ENCODE measurements around the gene GOLPH3.

Gene GOLPH3

DNA sequence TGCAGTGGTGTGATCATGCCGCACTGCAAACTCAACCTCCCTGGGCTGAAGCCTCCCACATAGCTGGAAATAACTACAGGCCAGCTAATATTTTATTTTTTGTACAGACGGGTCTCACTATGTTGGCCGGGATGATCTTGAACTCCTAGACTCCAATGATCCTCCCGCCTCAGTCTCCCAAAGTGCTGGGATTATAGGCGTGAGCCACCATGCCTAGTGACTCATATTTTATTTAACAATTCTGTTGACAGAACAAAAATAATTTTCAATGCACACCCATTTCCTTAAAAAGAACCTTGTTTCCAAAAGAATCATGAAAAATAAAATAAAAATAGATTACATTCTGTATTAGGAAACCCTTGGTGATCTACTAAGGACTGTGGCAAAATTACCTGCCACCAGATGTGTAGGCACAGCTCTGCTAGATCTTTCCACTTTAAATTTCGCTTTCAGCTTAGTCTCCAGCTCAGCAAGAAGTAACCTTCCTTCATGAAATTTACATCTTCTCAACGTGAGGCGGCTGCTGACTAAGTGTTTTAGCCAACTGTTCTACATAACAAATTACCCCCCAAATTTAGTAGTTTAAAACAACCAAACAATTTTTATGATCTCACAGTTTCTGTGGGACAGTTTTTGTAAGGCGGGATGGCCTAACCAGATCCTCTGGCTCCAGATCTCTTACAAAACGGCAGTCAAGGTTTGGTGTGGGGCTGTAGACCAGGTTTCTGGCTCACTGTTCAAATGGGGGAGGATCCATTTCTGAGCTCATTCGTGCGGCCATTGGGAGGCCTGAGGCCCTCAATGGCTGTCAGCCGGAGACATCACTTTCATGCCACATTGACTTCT lies 32.6 kb upstream of the GOLPH3 start:
- TF ChIP-seq, protein P1, sequence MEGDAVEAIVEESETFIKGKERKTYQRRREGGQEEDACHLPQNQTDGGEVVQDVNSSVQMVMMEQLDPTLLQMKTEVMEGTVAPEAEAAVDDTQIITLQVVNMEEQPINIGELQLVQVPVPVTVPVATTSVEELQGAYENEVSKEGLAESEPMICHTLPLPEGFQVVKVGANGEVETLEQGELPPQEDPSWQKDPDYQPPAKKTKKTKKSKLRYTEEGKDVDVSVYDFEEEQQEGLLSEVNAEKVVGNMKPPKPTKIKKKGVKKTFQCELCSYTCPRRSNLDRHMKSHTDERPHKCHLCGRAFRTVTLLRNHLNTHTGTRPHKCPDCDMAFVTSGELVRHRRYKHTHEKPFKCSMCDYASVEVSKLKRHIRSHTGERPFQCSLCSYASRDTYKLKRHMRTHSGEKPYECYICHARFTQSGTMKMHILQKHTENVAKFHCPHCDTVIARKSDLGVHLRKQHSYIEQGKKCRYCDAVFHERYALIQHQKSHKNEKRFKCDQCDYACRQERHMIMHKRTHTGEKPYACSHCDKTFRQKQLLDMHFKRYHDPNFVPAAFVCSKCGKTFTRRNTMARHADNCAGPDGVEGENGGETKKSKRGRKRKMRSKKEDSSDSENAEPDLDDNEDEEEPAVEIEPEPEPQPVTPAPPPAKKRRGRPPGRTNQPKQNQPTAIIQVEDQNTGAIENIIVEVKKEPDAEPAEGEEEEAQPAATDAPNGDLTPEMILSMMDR (IDR thresholded peaks at IDR 0.05; ENCODE audit: extremely low read depth, insufficient read depth, missing control alignments), result no peak
- in situ Hi-C loops (cut with MboI; ENCODE audit: low pct_unique_long_range_greater_than_20kb, low sequenced_read_pairs, unreplicated experiment), result no loop called here
- DNase-seq (ENCODE audit: low spot score), result peak; percentile 34

DNA sequence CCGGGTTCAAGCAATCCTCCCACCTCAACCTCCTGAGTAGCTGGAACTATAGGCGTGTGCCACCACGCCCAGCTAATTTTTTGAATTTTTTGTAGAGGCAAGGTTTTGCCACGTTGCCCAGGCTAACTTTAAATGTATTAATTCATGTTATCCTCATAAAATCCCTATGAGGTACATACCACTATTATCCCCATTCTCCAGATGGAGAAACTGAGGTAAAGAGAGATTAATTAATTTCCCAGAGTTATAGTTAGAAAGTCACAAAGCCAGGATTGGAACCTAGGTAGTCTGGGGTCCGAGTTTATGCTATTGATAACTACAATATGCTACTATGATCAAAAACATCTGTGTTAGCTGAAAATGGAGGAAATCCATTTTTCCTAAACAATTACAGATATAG lies 31.9 kb upstream of the GOLPH3 start:
- DNase-seq (ENCODE audit: low spot score), result no peak
- TF ChIP-seq, protein P1 (IDR thresholded peaks at IDR 0.05; ENCODE audit: extremely low read depth, insufficient read depth, missing control alignments), result no peak
- in situ Hi-C loops (cut with MboI; ENCODE audit: low pct_unique_long_range_greater_than_20kb, low sequenced_read_pairs, unreplicated experiment), result no loop called here

DNA sequence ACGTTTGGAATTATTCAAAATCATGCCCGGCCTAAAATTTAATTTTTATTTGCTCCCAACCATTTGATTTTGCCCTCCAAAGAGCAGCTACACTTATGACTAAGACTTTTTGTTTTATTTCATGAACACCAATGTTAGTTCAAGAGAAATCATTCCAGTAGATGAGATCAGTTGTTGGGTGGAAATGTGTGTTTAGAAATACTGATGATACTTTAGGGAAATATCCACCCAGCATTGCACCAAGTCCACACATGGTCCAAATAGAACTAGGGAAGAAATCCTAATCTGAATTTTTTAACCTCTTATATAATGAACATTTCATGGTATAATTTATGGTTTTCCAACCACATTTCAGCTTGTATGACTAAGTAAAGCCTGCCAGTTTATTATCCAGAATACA lies 28.3 kb upstream of the GOLPH3 start:
- DNase-seq (ENCODE audit: low spot score), result no peak
- TF ChIP-seq, protein P1 (IDR thresholded peaks at IDR 0.05; ENCODE audit: extremely low read depth, insufficient read depth, missing control alignments), result no peak
- in situ Hi-C loops (cut with MboI; ENCODE audit: low pct_unique_long_range_greater_than_20kb, low sequenced_read_pairs, unreplicated experiment), result no loop called here

DNA sequence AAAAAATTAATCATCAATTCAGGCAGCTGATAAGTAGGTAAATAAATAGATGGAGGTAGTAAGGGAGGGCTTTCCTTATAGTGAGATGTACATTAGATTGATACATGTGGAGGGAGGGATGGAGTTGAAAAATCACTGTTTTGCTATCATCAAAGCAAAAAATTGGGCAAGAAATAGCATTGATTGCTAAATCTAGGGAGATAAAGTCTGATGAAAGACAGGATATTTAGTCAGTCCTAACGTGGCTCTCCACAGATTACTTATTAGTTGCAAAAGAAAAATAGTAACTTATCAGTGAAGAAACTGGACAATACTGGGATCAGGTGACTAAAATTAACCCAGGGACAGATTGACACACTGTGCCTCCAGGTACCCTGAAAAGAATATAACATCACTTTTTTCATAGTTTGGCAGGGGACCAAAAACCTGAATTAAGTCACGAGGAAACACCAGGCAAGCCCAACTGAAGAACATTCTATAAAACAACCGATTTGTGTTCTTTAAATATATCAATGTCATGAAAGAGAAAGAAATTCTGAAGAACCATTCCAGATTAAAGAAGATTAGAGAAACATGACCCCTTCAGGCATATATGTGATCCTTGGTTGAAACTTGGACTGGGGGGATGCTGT lies 27.1 kb upstream of the GOLPH3 start:
- TF ChIP-seq, protein P1 (IDR thresholded peaks at IDR 0.05; ENCODE audit: extremely low read depth, insufficient read depth, missing control alignments), result no peak
- in situ Hi-C loops (cut with MboI; ENCODE audit: low pct_unique_long_range_greater_than_20kb, low sequenced_read_pairs, unreplicated experiment), result no loop called here
- DNase-seq (ENCODE audit: low spot score), result no peak

DNA sequence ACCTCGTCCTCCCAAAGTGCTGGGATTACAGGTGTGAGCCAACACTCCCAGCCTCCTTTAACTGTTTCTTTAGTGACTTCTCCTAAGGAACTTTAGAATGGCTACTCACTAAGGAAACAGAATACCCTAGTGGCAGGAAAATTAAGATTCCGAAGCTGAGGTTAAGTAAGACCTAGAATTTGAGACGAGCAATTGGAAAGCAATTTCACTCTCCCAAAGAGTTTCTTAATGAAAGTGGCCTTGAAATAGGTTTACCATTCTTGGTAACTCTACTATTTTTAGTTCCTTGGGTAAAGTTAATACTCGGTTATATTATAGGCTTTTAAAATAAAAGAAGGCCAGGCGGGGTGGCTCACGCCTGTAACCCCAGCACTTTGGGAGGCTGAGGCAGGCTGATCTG lies 22.9 kb upstream of the GOLPH3 start:
- no peak for DNase-seq (ENCODE audit: low spot score)
- in situ Hi-C loops (cut with MboI; ENCODE audit: low pct_unique_long_range_greater_than_20kb, low sequenced_read_pairs, unreplicated experiment), result no loop called here

DNA sequence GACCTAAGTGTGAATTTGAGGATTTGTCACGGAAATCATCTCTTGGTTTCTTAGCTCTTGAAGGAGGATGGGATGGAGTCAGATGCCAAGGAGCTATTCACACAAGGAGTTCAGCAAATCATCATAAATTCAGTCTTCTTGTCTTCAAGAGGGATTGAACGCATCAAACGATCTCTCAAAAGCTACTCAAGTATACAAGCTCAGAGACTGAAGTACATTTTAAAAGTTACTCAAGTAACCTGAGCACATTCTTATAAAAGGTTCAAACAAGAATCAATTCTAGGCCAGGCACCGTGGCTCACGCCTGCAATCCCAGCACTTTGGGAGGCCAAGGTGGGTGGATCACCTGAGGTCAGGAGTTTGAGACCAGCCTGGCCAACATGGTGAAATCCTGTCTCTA lies 21.1 kb upstream of the GOLPH3 start:
- TF ChIP-seq, protein P1 (IDR thresholded peaks at IDR 0.05; ENCODE audit: extremely low read depth, insufficient read depth, missing control alignments), result no peak
- no peak for DNase-seq (ENCODE audit: low spot score)
- in situ Hi-C loops (cut with MboI; ENCODE audit: low pct_unique_long_range_greater_than_20kb, low sequenced_read_pairs, unreplicated experiment), result no loop called here

More for the DNA sequence above, 22.9 kb upstream of the GOLPH3 start:
- TF ChIP-seq, protein P1 (IDR thresholded peaks at IDR 0.05; ENCODE audit: extremely low read depth, insufficient read depth, missing control alignments), result no peak

Measured in GM13977 (cell line).